HepG2 (cell line): ENCODE results near the gene RNF133. TPM values are rescaled to one million over a fixed set of nuclear protein-coding genes. Genes with fewer than 3 reads are reported as not detected.

Source experiments
- ATAC-seq: fragments of 200-7000 bp; cut with Tn5 transposase; 3 replicates; pipeline ENCODE4 v1.9.1; 2020; ENCODE audit warnings: mild to moderate bottlenecking, moderate library complexity
- BruUV-seq: library from RNA; stranded (reverse); fragments of 400-500 nt; replicated peaks from 2 replicates; lab custom pipeline; 2021; lab: Mats Ljungman, UMichigan
- CTCF ChIA-PET: fragments of 300-600 bp; formaldehyde crosslinking; extraction: SDS; loops from one replicate; lab custom pipeline; 2021; ENCODE audit warnings: low total read pairs, inconsistent platforms, low intra/inter-chr PET ratio; lab: Yijun Ruan, JAX
- POLR2A ChIA-PET: fragments of 350-600 bp; sonication (Branson Sonifier 250); formaldehyde crosslinking; loops from one replicate; lab custom pipeline; 2020; ENCODE audit warnings: antibody characterized with exemption, inconsistent platforms; lab: Yijun Ruan, JAX
- DNase-seq: peaks from one replicate; pipeline ENCODE4 v3.0.0-alpha.2; 2015; ENCODE audit warnings: low spot score
- FAIRE-seq: peaks from 3 replicates; lab custom pipeline; 2011; peaks lifted over from hg19 to GRCh38; lab: Jason Lieb, UNC
- H2AFZ ChIP-seq: one replicate; pipeline ENCODE4 v1.6.1; 2011; ENCODE audit warnings: low read length, inconsistent platforms
- H3K27ac ChIP-seq: fragments of 300-600 bp; 3 replicates; pipeline ENCODE4 v1.8.0; 2011; ENCODE audit warnings: mixed run types, mild to moderate bottlenecking, mixed read lengths, low read length, inconsistent platforms; ENCODE audit not compliant: insufficient read depth; ENCODE audit errors: extremely low read length
- H3K27me3 ChIP-seq, 2 experiments: fragments of 200-600 bp in 1 of 2; 2 replicates in 1 of 2; 3 replicates in 1 of 2; pipeline versions ENCODE4 v1.6.0 to v1.8.0; 2011; ENCODE audit warnings: low read length in 2 of 2, mild to moderate bottlenecking in 2 of 2, moderate library complexity in 2 of 2, inconsistent platforms in 1 of 2; ENCODE audit not compliant: insufficient read depth in 2 of 2, control insufficient read depth in 1 of 2
- H3K36me3 ChIP-seq, 2 experiments: fragments of 200-600 bp in 1 of 2; replicated peaks in 1 of 2; 2 replicates in 1 of 2; 3 replicates in 1 of 2; pipeline versions ENCODE4 v1.5.1 to v1.8.0; 2011; ENCODE audit warnings: low read length in 2 of 2, inconsistent platforms in 1 of 2; ENCODE audit not compliant: insufficient read depth in 2 of 2, control insufficient read depth in 1 of 2
- H3K4me1 ChIP-seq: 2 replicates; pipeline ENCODE4 v1.5.1; 2012; ENCODE audit warnings: low read length, inconsistent platforms; ENCODE audit not compliant: insufficient read depth
- H3K4me2 ChIP-seq: 2 replicates; pipeline ENCODE4 v1.6.0; 2011; ENCODE audit warnings: low read depth, low read length, inconsistent platforms
- H3K4me3 ChIP-seq, 3 experiments: fragments of 200-600 bp in 1 of 3; sonication (generic), shearing (Covaris generic) in 1 of 3; replicated peaks in 1 of 3; 2 replicates each; pipeline ENCODE4 v1.5.1; 2011 to 2016; ENCODE audit warnings: low read length in 3 of 3, inconsistent platforms in 2 of 3, low read depth in 2 of 3, mild to moderate bottlenecking in 2 of 3, control low read depth in 1 of 3, mixed read lengths in 1 of 3; ENCODE audit not compliant: insufficient read depth in 1 of 3
- H3K79me2 ChIP-seq: one replicate; pipeline ENCODE4 v1.6.1; 2011; ENCODE audit warnings: low read length, inconsistent platforms; ENCODE audit not compliant: insufficient read depth
- H3K9ac ChIP-seq: 2 replicates; pipeline ENCODE4 v1.6.0; 2011; ENCODE audit warnings: mild to moderate bottlenecking, low read depth, low read length, inconsistent platforms; ENCODE audit not compliant: insufficient read depth
- H3K9me3 ChIP-seq: 2 replicates; pipeline ENCODE4 v1.5.1; 2012; ENCODE audit warnings: mild to moderate bottlenecking, low read length
- H4K20me1 ChIP-seq: 2 replicates; pipeline ENCODE4 v1.6.0; 2011; ENCODE audit warnings: inconsistent platforms, mild to moderate bottlenecking, low read length, moderate library complexity; ENCODE audit not compliant: insufficient read depth
- ARNTL ChIP-seq: sonication (generic); formaldehyde crosslinking; IDR thresholded peaks from 2 replicates; pipeline ENCODE4 v1.4.0; 2020; ENCODE audit warnings: mild to moderate bottlenecking, missing genetic modification reagents
- HNF1A ChIP-seq, 2 experiments: sonication (generic) in 1 of 2; formaldehyde crosslinking in 1 of 2; IDR thresholded peaks; 2 replicates each; pipeline versions ENCODE4 v1.4.0 to v1.6.1; 2016 to 2020; ENCODE audit warnings: borderline replicate concordance in 1 of 2, low read depth in 1 of 2, mild to moderate bottlenecking in 1 of 2, missing genetic modification reagents in 1 of 2
- HNRNPH1 ChIP-seq: fragments of 200-400 bp; formaldehyde crosslinking; optimal IDR thresholded peaks from 2 replicates; pipeline ENCODE3; 2017; ENCODE audit warnings: mild to moderate bottlenecking, low read depth, low read length
- HOXA7 ChIP-seq: sonication (generic); formaldehyde crosslinking; IDR thresholded peaks from 2 replicates; pipeline ENCODE4 v1.8.1; 2022; ENCODE audit warnings: mild to moderate bottlenecking, missing genetic modification reagents, moderate library complexity
- MTA3 ChIP-seq: sonication (generic); formaldehyde crosslinking; IDR thresholded peaks from 2 replicates; pipeline ENCODE4 v1.4.0; 2020; ENCODE audit warnings: missing genetic modification reagents
- RFXAP ChIP-seq: sonication (generic); formaldehyde crosslinking; IDR thresholded peaks from 2 replicates; pipeline ENCODE4 v1.4.0; 2020; ENCODE audit warnings: missing genetic modification reagents, borderline replicate concordance
- SSRP1 ChIP-seq: IDR thresholded peaks from 2 replicates; pipeline ENCODE4 v1.6.1; 2016; ENCODE audit warnings: control low read depth
- ZNF136 ChIP-seq: sonication (generic); formaldehyde crosslinking; IDR thresholded peaks from 2 replicates; pipeline ENCODE4 v1.8.1; 2022; ENCODE audit warnings: low read depth, mild to moderate bottlenecking, moderate library complexity, missing genetic modification reagents
- ZNF678 ChIP-seq: sonication (generic); formaldehyde crosslinking; IDR thresholded peaks from 2 replicates; pipeline ENCODE4 v1.4.0; 2020; ENCODE audit warnings: mild to moderate bottlenecking, missing genetic modification reagents
- WGBS: methylation state at CpG from one replicate; pipeline ENCODE4 v1.1.6; 2017; ENCODE audit warnings: low lambda C conversion rate; 5-methylcytosine and 5-hydroxymethylcytosine counted together
- in situ Hi-C: cut with HindIII; loops from 2 replicates; pipeline ENCODE4 v1.10.0; 2017; ENCODE audit warnings: low pct_unique_long_range_greater_than_20kb; ENCODE audit not compliant: extremely low pct_ligation_motif_present
- intact Hi-C: fragments of 100-400 bp; cut with micrococcal nuclease; formaldehyde crosslinking; loops from one replicate; pipeline ENCODE4 v1.10.0; 2022; ENCODE audit not compliant: unreplicated experiment
- polyA plus RNA-seq, 8 experiments: library from polyadenylated mRNA; depleted of rRNA in 3 of 8; stranded (reverse) in 7 of 8; unstranded in 1 of 8; fragments of >200 nt; fragmentation: Illumina TruSeq in 4 of 8; extraction: Trizol in 4 of 8; gene quantifications; 2 replicates each; pipeline versions ENCODE4 v1.2.1 to v1.2.3, GENCODE V29; 2011 to 2016; ENCODE audit warnings: low read depth in 4 of 8, missing spikeins in 1 of 8, mixed read lengths in 1 of 8; ENCODE audit not compliant: insufficient read depth in 1 of 8
- total RNA-seq, 5 experiments: library from RNA; depleted of rRNA; stranded (reverse); fragments of >200 nt; fragmentation: Illumina TruSeq; extraction: Trizol; gene quantifications; 2 replicates each; pipeline ENCODE4 v1.2.3, GENCODE V29; 2016; ENCODE audit warnings: low read depth in 1 of 5

RNF133 gene
- total and polyA plus RNA-seq, 2 of the 13 experiments (the other 11 are each of a cell fraction or from before 2014, with no cell fraction given), result 0.13 to 1.00 TPM

GRCh38 chr7:122694697-122695096, 4.2 kb downstream of the RNF133 start:
- DNase-seq (no peak), FAIRE-seq (no peak), ATAC-seq (no peak)
- Histone ChIP-seq H3K36me3 (no peaks in the 10 kb centered on the region), H3K27ac (no peak overlapping the region), H3K27me3 (no peaks in the 10 kb centered on the region), H2AFZ (no peak overlapping the region), H3K9ac (no peak overlapping the region), H3K4me3 (no peak overlapping the region), H4K20me1 (no peaks in the 10 kb centered on the region), H3K9me3 (no peaks in the 10 kb centered on the region), H3K79me2 (no peaks in the 10 kb centered on the region), H3K4me2 (no peak overlapping the region), H3K4me1 (peaks cover 40% of the 10 kb centered on the region)
- in situ Hi-C loops (no loop called here), intact Hi-C loops (no loop called here)
- BruUV-seq, result no TSS peak
- 98% methylated on average over 2 of the region's 2 CpGs for WGBS
- POLR2A ChIA-PET, result no interaction called here
- CTCF ChIA-PET, result no interaction called here
- TF ChIP-seq SSRP1, result no peak
- TF ChIP-seq RFXAP (CRISPR knock-in tag), result no peak
- no peak for TF ChIP-seq MTA3 (CRISPR knock-in tag)
- no peak for TF ChIP-seq HNRNPH1
- no peak for TF ChIP-seq HOXA7 (CRISPR knock-in tag)
- TF ChIP-seq ZNF136, result no peak
- no peak for TF ChIP-seq HNF1A (IDR thresholded peaks at IDR 0.05; ENCODE audit: low read depth)
- no peak for TF ChIP-seq HNF1A (CRISPR knock-in tag; IDR thresholded peaks at IDR 0.05; ENCODE audit: borderline replicate concordance)
- TF ChIP-seq ARNTL (CRISPR knock-in tag), result no peak
- TF ChIP-seq ZNF678 (CRISPR knock-in tag), result no peak
- TF ChIP-seq, all 625 proteins: peak for 0
